NCI-H2171 treated with DMSO at 0.1 percent for 48 hours (cell line): ENCODE data around the gene LIN28B.

Source experiments
- DNase-seq: peaks from one replicate; lab custom pipeline; 2025; lab: John Stamatoyannopoulos, UW

LIN28B gene

DNA sequence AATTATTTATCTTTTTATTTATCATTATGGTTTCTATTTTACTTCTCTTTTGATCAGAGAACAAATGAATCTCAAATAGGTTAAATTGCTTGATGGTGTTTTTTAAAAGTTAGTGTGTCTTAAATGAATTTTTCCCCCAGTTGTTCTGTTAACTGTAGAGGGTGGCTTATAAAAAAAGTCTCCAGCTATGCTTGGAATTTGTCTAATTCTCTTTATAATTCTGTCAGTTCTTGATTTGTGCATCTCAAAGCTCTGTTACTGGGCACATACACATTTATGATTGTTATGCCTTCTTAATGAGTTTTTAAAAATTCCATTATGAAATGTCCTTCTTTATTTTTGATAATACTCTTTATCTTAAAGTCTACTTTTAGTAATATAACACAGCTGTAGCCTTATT lies 58.0 kb downstream of the LIN28B start:
- no peak for DNase-seq

DNA sequence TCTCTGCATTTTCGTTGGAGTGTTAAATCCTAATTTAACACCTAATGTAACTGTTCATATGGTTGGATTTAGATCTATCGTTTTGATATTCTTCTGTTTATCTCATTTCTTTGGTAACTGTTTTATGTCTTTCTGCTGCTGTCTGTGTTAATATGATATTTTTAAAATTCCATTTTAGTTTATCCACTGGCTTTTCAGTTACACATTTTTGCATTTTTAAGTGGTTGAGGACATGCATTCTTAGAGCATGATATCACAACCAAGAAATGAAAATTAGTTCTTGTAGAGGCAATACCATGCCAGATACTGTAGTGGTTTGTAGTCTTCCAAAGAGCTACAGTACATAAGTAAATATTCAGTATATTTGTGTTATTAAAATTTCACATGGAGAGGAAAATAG lies 58.6 kb downstream of the LIN28B start:
- DNase-seq = no peak

DNA sequence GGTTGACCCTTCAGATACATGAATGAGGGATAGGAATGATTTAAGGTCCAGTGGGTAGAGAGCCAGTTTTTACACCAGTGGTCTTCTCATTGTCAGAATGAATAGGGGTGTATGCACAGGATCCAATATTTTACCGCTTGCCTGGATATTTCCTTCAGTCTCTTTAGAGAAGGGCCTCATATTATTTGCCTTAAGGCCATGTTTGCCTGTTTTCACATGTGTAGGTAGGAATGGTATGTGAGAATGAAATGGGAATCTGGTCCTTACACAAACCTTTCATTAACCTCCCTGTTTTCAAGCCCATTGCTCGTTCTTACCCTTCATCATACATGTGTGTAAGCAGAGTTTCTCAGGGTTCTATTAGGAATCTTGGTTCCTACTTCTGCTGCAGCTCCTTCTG lies 62.4 kb downstream of the LIN28B start:
- no peak for DNase-seq

DNA sequence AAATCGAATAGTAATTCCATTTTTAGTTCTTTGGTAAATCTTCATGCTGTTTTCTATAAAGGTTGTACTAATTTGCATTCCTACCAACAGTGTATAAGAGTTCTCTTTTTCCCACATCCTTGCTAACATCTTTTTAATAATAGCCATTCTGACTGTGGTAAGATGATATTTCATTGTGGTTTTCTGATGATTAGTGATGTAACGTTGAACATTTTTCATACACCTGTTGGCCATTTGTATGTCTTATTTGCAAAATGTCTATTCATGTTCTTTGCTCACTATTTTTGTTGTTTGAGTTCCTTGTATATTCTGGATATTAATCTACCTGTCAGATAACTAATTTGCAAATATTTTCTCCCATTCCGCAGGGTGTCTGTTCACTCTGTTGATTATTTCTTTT lies 64.5 kb downstream of the LIN28B start:
- no peak for DNase-seq

- no peak for DNase-seq
Measured at GRCh38 chr6:105022416-105022815, 65.5 kb downstream of the LIN28B start.

DNA sequence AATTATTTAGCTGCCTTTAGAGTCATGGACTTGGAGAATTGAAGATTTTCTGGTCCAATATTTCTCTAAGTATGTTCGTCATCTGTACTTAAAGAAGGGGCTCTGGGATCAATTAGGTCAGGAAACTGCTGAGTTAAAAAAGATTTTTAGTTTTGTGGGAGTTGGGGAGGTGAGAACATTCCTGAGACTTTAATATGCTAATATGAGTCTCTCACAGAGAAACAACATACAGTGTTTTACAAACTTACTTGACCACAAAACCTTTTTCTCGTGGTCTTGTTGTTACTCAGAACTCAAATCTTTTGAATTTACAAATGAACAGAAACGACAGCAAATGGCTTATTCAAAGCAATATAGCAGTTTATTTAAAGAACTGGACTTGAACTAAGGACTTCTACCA lies 67.9 kb downstream of the LIN28B start:
- no peak for DNase-seq

- no peak for DNase-seq
Measured at GRCh38 chr6:105028898-105029297, 72.0 kb downstream of the LIN28B start.

- no peak for DNase-seq
Measured at GRCh38 chr6:105029581-105029980, 72.7 kb downstream of the LIN28B start.

DNA sequence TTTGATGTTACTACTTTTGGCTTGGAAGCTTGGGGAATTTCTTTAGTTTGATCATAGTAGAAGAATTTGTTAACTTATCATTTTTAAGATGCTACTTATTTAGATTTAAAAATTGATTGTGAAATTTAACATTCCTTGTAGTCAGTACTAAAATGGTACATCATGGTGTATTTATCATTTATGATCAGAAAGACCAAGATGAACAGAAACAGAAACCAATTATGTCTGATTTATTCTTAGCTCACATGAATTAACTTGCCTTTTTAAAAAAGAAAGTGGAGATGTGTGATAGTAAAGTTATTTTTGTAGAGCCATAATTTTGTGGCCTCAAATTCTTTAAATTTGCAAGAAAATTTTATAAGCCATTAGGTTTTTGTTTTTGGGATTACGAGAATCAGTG lies 77.6 kb downstream of the LIN28B start:
- DNase-seq = no peak

DNA sequence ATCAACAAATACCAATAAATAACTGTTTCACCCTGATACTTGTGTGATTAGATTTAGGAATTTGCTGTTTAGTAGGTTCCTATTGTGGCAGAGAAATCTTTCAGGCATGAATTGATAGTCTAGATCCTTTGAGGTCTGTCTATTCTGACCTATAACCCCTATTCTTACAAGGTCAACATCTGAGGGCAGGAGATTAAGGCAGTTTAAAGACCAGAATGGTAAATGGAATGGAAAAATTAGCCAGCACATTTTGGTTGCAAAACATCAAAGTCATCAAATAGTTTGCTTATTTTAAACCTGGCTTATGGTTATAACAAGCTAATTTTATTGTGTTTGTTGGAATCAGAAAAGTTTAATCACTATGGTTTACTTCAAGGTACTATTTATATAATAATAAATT lies 78.4 kb downstream of the LIN28B start:
- DNase-seq = no peak

GRCh38 chr6:105036351-105036750 lies 79.4 kb downstream of the LIN28B start:
- DNase-seq = no peak

- DNase-seq = no peak
Measured at GRCh38 chr6:105038259-105038658, 81.4 kb downstream of the LIN28B start.

- DNase-seq = no peak
Measured at GRCh38 chr6:105041880-105042279, 85.0 kb downstream of the LIN28B start.

DNA sequence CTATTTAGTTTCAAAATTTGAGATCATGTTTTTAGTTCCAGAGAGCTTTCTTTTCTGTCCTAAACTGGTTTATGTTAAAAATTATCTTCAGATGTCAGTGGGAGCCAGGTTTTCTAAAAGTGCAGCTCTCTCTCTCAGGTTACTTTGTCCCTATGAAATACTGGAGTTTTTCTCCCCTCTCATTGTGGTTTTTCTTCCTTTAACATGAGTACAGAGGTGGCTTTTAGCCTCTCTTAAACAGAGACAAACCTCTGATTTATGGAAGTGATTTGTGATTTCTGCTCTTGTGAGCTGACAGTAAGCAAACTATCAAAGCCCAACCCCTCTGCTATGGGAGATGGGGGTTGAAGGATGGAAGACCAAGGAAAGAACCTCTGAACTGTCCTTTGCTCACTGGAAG lies 85.7 kb downstream of the LIN28B start:
- no peak for DNase-seq

DNA sequence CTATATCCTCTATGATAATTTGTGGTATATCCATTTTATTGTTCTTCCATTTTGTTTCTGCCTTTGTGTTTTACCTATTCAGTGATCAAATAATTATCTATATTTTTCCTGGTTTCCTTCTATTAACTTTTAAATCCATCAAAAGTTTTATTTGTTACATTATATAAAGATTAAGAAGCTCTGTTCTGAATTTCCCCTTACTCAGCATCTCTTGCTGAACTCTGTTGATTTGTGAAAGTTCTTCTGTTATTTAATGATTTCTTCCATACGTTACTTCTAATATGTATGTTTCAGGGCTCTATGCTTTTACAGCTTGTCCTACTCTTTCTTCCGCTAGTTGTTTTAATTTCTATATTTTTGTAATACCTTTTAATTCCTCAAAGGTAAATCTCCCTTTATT lies 87.1 kb downstream of the LIN28B start:
- no peak for DNase-seq

DNA sequence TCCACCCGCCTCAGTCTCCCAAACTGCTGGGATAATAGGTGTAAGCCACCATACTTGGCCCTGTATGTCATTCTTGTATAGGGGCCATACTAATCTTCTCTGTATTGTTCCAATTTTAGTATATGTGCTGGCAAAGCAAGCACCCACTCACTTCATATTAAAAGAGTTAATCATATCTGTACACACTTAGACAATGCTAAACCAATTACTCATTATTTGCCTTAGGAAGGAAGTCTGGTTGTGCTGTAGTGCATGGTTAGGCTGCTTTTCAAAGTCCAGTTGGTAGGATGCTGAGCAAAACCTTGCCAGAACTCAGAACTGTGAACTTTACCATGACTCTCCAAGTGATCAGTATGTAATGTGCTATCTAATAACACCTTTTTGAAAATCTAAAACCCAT lies 88.6 kb downstream of the LIN28B start:
- DNase-seq = no peak

GRCh38 chr6:105051941-105052471 lies 95.1 kb downstream of the LIN28B start:
- no peak for DNase-seq

GRCh38 chr6:105056646-105057045 lies 99.7 kb downstream of the LIN28B start:
- DNase-seq = no peak

DNA sequence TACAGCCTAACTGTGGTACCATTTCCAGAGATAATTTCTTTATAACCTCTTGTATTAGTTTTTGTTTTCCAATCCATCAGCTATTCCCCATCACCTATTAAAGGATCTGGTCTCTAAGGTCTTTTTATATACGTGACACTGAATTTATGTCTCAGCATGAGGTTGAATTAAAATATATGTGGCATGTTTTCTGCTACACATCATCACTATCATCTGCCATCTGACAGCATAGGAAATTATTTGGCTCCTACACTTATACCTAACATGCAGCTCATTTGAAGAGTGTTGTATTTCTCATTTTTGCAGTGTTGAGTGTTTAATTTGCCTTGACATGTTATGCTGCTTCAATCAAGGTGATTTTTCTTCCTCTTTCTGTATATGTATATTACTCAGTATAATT lies 100.3 kb downstream of the LIN28B start:
- no peak for DNase-seq

- no peak for DNase-seq
Measured at GRCh38 chr6:105058316-105058715, 101.4 kb downstream of the LIN28B start.

DNA sequence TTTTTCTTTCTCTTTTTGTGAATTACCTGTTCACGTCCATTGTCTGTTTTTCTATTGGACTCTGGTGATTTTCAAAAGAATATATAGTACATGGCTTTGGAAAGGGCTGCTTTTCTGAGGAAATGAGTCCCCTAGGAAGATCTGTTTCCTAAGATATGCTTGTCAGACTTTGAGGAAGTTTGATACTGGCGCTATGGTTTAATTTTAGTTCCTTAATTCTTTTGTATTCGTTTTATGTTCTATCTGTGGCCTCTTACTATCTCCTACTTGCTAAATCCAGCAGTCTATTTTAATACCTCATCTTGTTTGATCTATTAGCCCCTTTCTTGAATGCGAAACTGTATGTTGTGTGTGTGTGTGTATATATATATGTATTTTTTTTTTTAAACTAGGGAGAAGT lies 101.9 kb downstream of the LIN28B start:
- DNase-seq = no peak

- DNase-seq = no peak
Measured at GRCh38 chr6:105066233-105066632, 109.3 kb downstream of the LIN28B start.

GRCh38 chr6:105066836-105067235 lies 109.9 kb downstream of the LIN28B start:
- DNase-seq = no peak

DNA sequence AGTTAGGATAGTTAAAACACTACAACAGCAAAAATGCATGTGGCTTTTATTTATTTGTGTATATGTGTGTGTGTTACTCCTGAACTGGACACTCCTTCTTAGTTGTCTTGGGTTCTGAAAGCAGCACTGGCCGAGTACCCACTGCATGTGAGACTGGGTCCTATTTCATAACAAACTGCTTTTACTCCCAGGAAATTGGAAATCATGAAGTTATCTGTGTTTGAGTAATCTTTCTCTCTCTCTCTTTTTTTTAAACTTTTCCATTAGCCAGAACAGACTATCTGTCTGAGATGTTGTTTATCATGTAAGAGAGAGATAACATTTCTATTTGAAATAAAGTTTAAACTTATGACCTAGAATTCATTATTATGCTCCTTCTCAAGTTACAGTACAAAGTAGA lies 110.4 kb downstream of the LIN28B start:
- DNase-seq = no peak

- no peak for DNase-seq
Measured at GRCh38 chr6:105068407-105068806, 111.5 kb downstream of the LIN28B start.
